Panc1 (cell line): ENCODE measurements around the gene MUS81.

Experiments used
- POLR2AphosphoS5 ChIP-seq: IDR thresholded peaks from 2 replicates; pipeline ENCODE4 v1.6.1; 2012; ENCODE audit warnings: mild to moderate bottlenecking, low read depth, low read length, moderate library complexity
- SIN3A ChIP-seq: IDR thresholded peaks from 2 replicates; pipeline ENCODE4 v1.6.1; 2012; ENCODE audit warnings: low read depth, mild to moderate bottlenecking, low read length, moderate library complexity, borderline replicate concordance; ENCODE audit not compliant: insufficient read depth
- TCF7L2 ChIP-seq: IDR thresholded peaks from 2 replicates; pipeline ENCODE4 v1.6.1; 2011; ENCODE audit warnings: mild to moderate bottlenecking, low read depth, low read length, inconsistent platforms
- TF ChIP-seq, protein P1 (sequence below): fragments of 450-650 bp; IDR thresholded peaks from 2 replicates; pipeline ENCODE4 v1.5.1; 2017; ENCODE audit warnings: mild to moderate bottlenecking
- TF ChIP-seq, protein P2 (sequence below), 2 experiments: IDR thresholded peaks; 2 replicates each; pipeline ENCODE4 v1.6.1; 2011 to 2012; ENCODE audit warnings: low read depth in 2 of 2, control low read depth in 1 of 2, low read length in 1 of 2, mild to moderate bottlenecking in 1 of 2, moderate library complexity in 1 of 2; ENCODE audit not compliant: insufficient read depth in 1 of 2

DNA sequence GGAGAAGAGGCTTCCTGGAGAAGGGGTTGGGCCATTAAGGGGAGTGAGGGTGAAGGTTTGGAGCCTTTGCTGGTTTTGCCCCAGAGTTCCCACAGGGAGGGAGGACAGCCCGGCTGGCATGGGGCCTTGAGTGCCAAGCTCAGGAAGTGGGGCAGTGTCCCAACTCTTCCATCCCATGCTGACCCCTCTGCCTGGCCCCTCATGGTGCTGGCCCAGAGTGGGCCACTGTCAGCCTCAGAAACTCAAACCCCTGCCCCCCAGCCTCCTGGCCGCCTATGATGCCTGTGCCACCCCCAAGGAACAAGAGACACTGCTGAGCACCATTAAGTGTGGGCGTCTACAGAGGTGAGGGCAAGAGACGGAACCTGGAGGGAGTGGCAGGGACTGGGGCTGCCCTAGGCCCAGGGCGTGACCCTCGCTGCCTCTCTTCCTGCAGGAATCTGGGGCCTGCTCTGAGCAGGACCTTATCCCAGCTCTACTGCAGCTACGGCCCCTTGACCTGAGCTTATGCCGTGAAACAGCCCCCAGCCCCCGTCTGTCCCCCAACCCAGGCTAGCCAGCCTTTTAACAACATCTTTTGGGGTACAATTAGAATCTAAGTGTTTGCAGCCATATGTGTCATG, 5.4 kb downstream of the MUS81 start:
- TF ChIP-seq, protein P1, sequence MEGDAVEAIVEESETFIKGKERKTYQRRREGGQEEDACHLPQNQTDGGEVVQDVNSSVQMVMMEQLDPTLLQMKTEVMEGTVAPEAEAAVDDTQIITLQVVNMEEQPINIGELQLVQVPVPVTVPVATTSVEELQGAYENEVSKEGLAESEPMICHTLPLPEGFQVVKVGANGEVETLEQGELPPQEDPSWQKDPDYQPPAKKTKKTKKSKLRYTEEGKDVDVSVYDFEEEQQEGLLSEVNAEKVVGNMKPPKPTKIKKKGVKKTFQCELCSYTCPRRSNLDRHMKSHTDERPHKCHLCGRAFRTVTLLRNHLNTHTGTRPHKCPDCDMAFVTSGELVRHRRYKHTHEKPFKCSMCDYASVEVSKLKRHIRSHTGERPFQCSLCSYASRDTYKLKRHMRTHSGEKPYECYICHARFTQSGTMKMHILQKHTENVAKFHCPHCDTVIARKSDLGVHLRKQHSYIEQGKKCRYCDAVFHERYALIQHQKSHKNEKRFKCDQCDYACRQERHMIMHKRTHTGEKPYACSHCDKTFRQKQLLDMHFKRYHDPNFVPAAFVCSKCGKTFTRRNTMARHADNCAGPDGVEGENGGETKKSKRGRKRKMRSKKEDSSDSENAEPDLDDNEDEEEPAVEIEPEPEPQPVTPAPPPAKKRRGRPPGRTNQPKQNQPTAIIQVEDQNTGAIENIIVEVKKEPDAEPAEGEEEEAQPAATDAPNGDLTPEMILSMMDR, result no peak
- TF ChIP-seq TCF7L2, result no peak
- TF ChIP-seq, protein P2, sequence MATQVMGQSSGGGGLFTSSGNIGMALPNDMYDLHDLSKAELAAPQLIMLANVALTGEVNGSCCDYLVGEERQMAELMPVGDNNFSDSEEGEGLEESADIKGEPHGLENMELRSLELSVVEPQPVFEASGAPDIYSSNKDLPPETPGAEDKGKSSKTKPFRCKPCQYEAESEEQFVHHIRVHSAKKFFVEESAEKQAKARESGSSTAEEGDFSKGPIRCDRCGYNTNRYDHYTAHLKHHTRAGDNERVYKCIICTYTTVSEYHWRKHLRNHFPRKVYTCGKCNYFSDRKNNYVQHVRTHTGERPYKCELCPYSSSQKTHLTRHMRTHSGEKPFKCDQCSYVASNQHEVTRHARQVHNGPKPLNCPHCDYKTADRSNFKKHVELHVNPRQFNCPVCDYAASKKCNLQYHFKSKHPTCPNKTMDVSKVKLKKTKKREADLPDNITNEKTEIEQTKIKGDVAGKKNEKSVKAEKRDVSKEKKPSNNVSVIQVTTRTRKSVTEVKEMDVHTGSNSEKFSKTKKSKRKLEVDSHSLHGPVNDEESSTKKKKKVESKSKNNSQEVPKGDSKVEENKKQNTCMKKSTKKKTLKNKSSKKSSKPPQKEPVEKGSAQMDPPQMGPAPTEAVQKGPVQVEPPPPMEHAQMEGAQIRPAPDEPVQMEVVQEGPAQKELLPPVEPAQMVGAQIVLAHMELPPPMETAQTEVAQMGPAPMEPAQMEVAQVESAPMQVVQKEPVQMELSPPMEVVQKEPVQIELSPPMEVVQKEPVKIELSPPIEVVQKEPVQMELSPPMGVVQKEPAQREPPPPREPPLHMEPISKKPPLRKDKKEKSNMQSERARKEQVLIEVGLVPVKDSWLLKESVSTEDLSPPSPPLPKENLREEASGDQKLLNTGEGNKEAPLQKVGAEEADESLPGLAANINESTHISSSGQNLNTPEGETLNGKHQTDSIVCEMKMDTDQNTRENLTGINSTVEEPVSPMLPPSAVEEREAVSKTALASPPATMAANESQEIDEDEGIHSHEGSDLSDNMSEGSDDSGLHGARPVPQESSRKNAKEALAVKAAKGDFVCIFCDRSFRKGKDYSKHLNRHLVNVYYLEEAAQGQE (IDR thresholded peaks at IDR 0.05; ENCODE audit: insufficient read depth in 1 of 2, low read depth in 2 of 2, low read length in 1 of 2), result no peak
- no peak; the same call in 1 of the 2 replicates for TF ChIP-seq POLR2AphosphoS5
- TF ChIP-seq SIN3A, result no peak
